ENCODE results near the gene GNAZ.
"Not testable (repeated sequence)": the region's sequence is repeated elsewhere in the genome, so short reads cannot be mapped to it uniquely, and the experiment has no call there.

GNAZ gene

DNA sequence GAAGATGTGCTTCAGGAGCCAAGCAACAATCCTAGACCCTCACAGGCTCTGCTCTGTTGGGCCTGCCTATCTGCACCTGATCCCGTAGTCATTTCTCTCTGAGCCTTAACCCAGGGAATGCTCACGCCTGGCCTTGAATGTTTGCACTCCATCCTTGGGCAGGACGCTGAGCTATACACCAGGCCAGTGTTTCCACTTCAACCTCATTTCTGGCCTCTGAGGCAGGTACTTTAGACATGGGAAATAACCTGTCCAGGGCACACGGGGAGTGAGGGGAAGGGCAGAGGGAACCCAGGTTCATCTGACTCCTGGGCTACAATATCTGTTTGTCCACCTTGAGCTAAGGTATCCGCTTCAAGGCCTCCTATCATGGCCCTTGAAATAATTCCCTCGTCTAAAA is 61.6 kb downstream of the GNAZ start:
- Histone ChIP-seq H3K4me1 (ENCODE audit: low read length) (peaks cover 35% of the 10 kb centered on the region), H3K9me3 (replicated peaks; ENCODE audit: insufficient read depth, low read length) (no peaks in the 10 kb centered on the region), H3K36me3 (replicated peaks; ENCODE audit: insufficient read depth, low read length) (no peaks in the 10 kb centered on the region), H3K4me2 (ENCODE audit: low read depth, low read length) (no peak overlapping the region), H4K20me1 (ENCODE audit: insufficient read depth, low read length) (no peaks in the 10 kb centered on the region), H3F3A (ENCODE audit: insufficient read depth, low read length) (peaks cover 15% of the 10 kb centered on the region), H3K4me3 (ENCODE audit: low read length) (no peak overlapping the region), H3K9ac (ENCODE audit: low read length) (no peak overlapping the region), H3K27me3 (replicated peaks; ENCODE audit: insufficient read depth, low read length) (no peaks in the 10 kb centered on the region), H2AFZ (ENCODE audit: low read length) (no peak overlapping the region), H3K79me2 (ENCODE audit: low read length) (no peaks in the 10 kb centered on the region), H3K9me2 (replicated peaks; ENCODE audit: insufficient read depth, low read length) (no peaks in the 10 kb centered on the region), H3K27ac (ENCODE audit: low read length) (no peak overlapping the region)
- TF ChIP-seq EZH2phosphoT487 (IDR thresholded peaks at IDR 0.05; ENCODE audit: low read length): no peak
- no peak for TF ChIP-seq EZH2 (optimal IDR thresholded peaks at IDR 0.05; ENCODE audit: low read depth, low read length)
- TF ChIP-seq, protein P1, sequence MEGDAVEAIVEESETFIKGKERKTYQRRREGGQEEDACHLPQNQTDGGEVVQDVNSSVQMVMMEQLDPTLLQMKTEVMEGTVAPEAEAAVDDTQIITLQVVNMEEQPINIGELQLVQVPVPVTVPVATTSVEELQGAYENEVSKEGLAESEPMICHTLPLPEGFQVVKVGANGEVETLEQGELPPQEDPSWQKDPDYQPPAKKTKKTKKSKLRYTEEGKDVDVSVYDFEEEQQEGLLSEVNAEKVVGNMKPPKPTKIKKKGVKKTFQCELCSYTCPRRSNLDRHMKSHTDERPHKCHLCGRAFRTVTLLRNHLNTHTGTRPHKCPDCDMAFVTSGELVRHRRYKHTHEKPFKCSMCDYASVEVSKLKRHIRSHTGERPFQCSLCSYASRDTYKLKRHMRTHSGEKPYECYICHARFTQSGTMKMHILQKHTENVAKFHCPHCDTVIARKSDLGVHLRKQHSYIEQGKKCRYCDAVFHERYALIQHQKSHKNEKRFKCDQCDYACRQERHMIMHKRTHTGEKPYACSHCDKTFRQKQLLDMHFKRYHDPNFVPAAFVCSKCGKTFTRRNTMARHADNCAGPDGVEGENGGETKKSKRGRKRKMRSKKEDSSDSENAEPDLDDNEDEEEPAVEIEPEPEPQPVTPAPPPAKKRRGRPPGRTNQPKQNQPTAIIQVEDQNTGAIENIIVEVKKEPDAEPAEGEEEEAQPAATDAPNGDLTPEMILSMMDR (IDR thresholded peaks at IDR 0.05; ENCODE audit: low read length): no peak
- DNase-seq: no peak

DNA sequence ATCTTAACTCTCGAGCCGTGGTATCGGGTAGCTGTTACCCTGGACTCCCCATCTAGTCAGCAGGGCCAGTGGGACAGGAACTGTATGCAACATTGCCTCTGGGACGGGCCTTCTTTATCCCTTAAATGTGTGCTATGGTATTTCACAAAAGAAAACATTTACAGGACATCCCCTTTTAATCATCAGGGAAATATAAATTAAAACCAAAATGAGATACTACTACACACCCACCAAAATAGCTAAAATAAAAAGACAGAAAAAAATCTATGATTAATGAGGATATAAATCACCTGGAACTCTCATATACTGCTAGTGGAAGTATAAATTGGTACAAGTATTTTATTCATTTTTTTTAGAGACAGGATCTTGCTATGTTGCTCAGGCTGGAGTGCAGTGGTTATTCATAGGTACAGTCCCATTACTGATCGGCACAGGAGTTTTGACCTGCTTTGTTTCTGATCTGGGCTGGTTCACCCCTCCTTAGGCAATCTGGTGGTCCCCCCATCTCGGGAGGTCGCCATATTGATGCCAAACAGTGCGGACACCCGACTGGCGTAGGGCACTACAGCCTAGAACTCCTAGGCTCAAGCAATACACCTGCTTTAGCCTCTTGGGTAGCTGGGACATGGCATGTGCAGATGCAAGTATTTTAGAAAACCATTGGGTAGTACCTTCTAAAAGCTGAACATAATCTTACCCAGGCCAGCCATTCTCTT is 62.2 kb downstream of the GNAZ start:
- Histone ChIP-seq H3K4me3 (ENCODE audit: low read length) (no peak overlapping the region), H3K4me1 (ENCODE audit: low read length) (peaks cover 40% of the 10 kb centered on the region), H3K36me3 (replicated peaks; ENCODE audit: insufficient read depth, low read length) (no peaks in the 10 kb centered on the region), H3K4me2 (ENCODE audit: low read depth, low read length) (no peak overlapping the region), H3K9me3 (replicated peaks; ENCODE audit: insufficient read depth, low read length) (no peaks in the 10 kb centered on the region), H3K9me2 (replicated peaks; ENCODE audit: insufficient read depth, low read length) (no peaks in the 10 kb centered on the region), H3F3A (ENCODE audit: insufficient read depth, low read length) (peaks cover 19% of the 10 kb centered on the region), H4K20me1 (ENCODE audit: insufficient read depth, low read length) (no peaks in the 10 kb centered on the region), H3K27ac (ENCODE audit: low read length) (no peak overlapping the region), H3K79me2 (ENCODE audit: low read length) (no peaks in the 10 kb centered on the region), H3K27me3 (replicated peaks; ENCODE audit: insufficient read depth, low read length) (no peaks in the 10 kb centered on the region), H3K9ac (ENCODE audit: low read length) (no peak overlapping the region), H2AFZ (ENCODE audit: low read length) (no peak overlapping the region)
- TF ChIP-seq EZH2 (optimal IDR thresholded peaks at IDR 0.05; ENCODE audit: low read depth, low read length) (no peak), EZH2phosphoT487 (IDR thresholded peaks at IDR 0.05; ENCODE audit: low read length) (no peak)
- TF ChIP-seq, protein P1 (IDR thresholded peaks at IDR 0.05; ENCODE audit: low read length): no peak
- DNase-seq: no peak

DNA sequence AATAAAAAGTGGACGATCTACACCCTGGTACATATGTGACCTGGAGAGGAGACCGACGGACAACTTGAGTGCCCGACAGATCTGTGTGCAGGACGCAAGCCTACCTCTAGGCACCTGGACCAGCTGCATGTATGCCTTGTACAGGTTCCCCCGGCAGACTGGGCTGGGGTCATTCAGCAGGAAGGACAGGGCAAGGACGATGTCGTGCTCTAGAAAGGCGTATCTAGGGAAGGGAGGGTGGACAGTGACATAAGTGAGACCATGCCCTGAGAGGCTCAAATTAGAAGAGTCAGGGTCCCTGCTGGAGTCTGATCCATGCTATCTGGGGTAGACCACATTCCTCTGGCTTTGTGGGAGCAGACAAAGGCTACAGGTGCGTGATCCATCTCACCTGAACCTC is 63.6 kb downstream of the GNAZ start:
- H3K9ac ChIP-seq (ENCODE audit: low read length): no peak overlapping the region
- no peak for DNase-seq

DNA sequence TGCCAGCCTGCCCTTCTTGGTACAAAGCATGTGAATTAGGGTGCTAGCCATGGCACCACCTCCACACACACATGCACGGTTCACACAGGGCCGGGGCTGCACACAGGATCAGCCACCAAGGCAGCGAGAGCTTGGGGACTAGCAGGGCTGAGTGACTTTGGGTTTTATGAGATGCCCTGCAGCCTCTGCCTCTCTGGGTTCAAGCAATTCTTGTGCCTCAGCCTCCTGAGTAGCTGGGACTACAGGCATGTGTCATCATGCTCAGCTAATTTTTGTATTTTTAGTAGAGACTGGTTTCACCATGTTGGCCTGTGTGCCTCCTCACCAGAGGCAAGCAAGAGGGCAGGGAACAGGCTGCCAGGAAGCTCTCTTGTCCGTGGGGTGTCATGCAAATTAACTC is 66.7 kb downstream of the GNAZ start:
- H3K4me3 ChIP-seq (ENCODE audit: low read length): peak overlapping the region; percentile 11; the same call in 1 of the 2 replicates
- not testable (repeated sequence) for H3K36me3 ChIP-seq (replicated peaks; ENCODE audit: insufficient read depth, low read length); H3K9me3 ChIP-seq (replicated peaks; ENCODE audit: insufficient read depth, low read length); H3K27me3 ChIP-seq (replicated peaks; ENCODE audit: insufficient read depth, low read length); H3K79me2 ChIP-seq (ENCODE audit: low read length); H2AFZ ChIP-seq (ENCODE audit: low read length); H3K9me2 ChIP-seq (replicated peaks; ENCODE audit: insufficient read depth, low read length); H4K20me1 ChIP-seq (ENCODE audit: insufficient read depth, low read length)
- peak overlapping the region; percentile 99 for H3K27ac ChIP-seq (ENCODE audit: low read length)
- peaks cover 56% of the 10 kb centered on the region for H3F3A ChIP-seq (ENCODE audit: insufficient read depth, low read length)
- H3K9ac ChIP-seq (ENCODE audit: low read length): peak overlapping the region; percentile 94
- peak overlapping the region; percentile 46 for H3K4me2 ChIP-seq (ENCODE audit: low read depth, low read length)
- peak; percentile 58 for DNase-seq
- H3K4me1 ChIP-seq (ENCODE audit: low read length): peaks cover 61% of the 10 kb centered on the region

More for the DNA sequence above, 63.6 kb downstream of the GNAZ start:
- Histone ChIP-seq H3K4me1 (ENCODE audit: low read length) (peaks cover 40% of the 10 kb centered on the region), H3F3A (ENCODE audit: insufficient read depth, low read length) (peaks cover 33% of the 10 kb centered on the region), H3K36me3 (replicated peaks; ENCODE audit: insufficient read depth, low read length) (no peaks in the 10 kb centered on the region), H3K27me3 (replicated peaks; ENCODE audit: insufficient read depth, low read length) (no peaks in the 10 kb centered on the region), H3K9me2 (replicated peaks; ENCODE audit: insufficient read depth, low read length) (no peaks in the 10 kb centered on the region), H3K27ac (ENCODE audit: low read length) (no peak overlapping the region), H3K4me3 (ENCODE audit: low read length) (no peak overlapping the region), H3K79me2 (ENCODE audit: low read length) (no peaks in the 10 kb centered on the region), H2AFZ (ENCODE audit: low read length) (no peak overlapping the region), H4K20me1 (ENCODE audit: insufficient read depth, low read length) (no peaks in the 10 kb centered on the region), H3K9me3 (replicated peaks; ENCODE audit: insufficient read depth, low read length) (no peaks in the 10 kb centered on the region), H3K4me2 (ENCODE audit: low read depth, low read length) (no peak overlapping the region)
- no peak for TF ChIP-seq EZH2phosphoT487 (IDR thresholded peaks at IDR 0.05; ENCODE audit: low read length)
- TF ChIP-seq, protein P1 (IDR thresholded peaks at IDR 0.05; ENCODE audit: low read length): no peak
- no peak for TF ChIP-seq EZH2 (optimal IDR thresholded peaks at IDR 0.05; ENCODE audit: low read depth, low read length)
